Cardiac septum (tissue), 1 donor: ENCODE data around the gene MMAB. TPM values are rescaled to one million over a fixed set of nuclear protein-coding genes. Genes with fewer than 3 reads are reported as not detected.

ENCODE experiments used
- DNase-seq: peaks from one replicate; pipeline ENCODE4 v3.0.0-alpha.2; 2020; ENCODE audit warnings: low spot score
- intact Hi-C: fragments of 100-400 bp; cut with DNase I; formaldehyde crosslinking; loops from one replicate; pipeline ENCODE4 v1.14.0; 2022
- total RNA-seq: library from RNA; stranded (reverse); fragmentation: NEBNext Ultra II Directional; extraction: Animal tissue kit (Norgen Biotek cat#: 25700); gene quantifications from one replicate; pipeline ENCODE4 v1.2.1, GENCODE V29; 2021
- donor health status: DM: no; HTN: no; CAD: no.

MMAB gene
- total RNA-seq, 1 donor from 2014 or later = 41.3 TPM

DNA sequence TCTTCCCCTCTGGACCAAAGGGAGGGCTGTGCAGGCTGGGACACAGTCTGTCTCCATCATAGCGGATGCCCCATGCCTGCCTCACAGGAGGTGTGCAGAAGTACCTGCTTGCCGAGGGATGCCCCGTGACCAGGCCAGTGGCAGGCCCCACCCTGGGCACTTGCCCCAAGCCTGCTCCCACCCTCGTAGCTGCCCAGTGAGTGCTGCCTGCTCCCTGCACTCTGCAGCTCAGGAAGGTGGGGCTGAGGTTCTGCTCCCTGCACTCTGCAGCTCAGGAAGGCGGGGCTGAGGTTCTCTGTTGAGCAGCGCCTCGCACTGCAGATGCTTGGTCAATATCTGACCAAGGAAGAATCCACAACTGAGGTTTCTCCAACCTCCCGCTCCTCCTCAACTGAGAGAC, 6.9 kb downstream of the MMAB start:
- intact Hi-C loops = no loop called here
- DNase-seq = no peak

DNA sequence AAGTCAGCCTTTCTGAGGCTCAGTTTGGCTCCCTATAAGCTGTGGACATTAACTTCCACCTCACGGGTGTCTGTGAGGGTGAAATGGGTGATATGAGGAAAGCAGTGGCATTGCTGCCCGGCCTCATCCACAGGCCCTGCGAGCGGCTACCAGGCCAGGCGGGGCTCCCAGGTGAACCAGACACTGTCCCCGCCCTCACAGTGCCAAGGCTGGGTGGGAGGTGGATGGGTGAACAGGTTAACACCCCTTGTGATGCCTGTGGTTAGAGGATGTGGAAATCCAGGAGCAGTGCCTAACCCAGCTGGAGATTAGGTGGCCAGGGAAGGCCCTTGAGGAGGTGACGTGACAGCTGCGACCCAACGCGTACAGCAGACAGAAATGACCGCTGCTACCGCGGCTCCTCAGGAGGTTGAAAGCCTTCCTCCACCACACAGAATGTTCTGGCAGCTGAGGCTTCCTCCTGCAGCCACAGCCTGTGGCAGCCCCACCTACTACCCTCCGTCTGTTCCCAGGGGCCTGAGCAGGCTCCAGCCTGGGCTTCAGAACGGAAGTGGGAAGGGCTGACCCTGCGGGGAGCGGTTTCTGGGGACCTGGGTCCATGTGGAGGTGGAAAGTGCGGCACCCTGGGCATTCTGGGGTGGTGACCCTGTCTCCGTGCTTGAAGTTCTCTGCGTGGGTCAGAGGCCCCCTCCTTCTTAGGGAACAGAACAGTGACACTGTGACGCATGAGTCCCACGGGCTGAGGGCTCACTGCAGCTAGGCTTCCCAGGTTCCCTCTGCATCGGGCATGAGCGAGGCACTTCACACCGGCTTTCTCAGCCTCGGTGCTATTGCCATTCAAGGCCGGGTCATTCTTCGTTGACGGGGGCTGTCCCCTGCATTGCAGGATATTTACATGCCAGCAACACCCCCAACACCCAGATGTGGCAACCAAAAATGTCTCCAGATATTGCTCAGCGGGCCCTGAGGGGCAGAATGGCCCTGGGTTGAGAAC, 9.7 kb downstream of the MMAB start:
- intact Hi-C loops = no loop called here
- peak; percentile 79 for DNase-seq

DNA sequence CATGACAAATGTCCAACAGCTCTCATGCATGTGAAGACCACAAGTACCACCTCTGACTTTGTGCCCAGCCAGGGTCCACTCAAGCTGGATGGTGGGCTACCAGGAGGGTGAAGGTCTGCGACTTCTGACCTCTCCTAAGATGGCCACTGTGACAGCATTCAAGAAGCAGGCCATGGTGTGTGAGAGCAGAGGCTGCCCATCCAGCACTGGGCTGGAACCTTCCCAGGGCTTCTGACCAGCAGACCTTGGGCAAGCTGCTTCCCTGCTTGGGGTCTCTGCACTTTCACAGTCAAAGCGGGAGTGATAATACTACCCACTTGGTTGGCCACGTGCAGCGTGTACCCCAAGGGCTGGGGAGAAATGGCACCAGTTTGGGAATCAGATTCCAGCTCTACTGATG, 10.4 kb downstream of the MMAB start:
- intact Hi-C loops = no loop called here
- no peak for DNase-seq

DNA sequence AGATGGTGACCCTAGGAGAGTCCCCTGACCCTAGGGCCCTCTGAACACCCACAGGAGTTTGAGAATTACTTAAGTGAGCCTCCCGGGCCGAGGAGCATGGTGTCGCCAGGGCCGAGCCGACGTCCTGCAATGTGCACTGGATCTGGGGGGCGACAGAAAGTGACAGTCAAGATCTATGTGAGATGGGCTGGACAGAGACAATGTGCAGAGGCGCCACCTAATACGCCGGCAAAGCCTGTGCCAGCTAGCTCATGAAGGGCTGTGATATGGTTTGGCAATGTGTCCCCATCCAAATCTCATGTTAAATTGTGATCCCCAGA, 11.6 kb downstream of the MMAB start:
- DNase-seq = no peak
- intact Hi-C loops = no loop called here

DNA sequence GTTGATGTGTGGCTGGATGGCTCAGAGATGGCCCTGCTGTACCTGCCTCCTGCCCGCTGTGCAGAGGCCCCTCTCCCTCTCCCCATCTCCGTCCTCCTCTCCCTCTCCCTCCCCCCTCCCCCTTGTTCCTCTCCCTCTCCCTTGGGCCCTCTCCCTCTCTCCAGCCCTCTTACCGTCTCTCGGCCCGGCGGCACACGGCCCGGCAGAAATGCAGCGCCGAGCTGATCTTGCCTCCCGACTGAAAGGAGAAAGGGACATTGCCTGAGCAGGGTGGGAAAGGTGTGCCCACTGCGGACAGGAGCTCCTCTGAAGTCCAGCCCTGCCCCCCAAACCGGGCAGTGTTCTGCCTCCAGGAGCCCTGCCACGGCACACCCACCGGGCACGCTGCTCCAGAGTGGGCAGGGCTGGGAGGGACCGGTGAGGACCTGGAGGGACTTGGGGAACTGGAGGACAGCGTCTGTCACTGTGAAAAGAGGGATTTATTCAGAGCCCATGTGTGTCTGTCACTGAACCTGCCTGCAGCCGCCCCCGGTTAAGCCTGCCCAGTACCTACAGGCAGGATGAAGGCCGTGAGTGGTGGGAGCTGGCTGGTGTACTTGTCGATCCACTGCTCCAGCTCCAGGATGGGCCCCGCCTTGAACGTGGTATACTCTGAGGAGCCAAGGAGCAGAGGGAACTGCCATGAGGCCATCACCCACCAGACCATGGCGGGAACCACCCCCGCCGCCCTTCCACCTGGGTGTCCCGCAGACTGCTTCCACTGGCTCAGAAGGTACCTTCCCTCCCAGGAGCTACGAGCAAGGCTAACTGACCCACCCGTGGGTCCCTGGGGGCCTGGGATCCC, 12.2 kb downstream of the MMAB start:
- DNase-seq = peak; percentile 55
- intact Hi-C loops = no loop called here

DNA sequence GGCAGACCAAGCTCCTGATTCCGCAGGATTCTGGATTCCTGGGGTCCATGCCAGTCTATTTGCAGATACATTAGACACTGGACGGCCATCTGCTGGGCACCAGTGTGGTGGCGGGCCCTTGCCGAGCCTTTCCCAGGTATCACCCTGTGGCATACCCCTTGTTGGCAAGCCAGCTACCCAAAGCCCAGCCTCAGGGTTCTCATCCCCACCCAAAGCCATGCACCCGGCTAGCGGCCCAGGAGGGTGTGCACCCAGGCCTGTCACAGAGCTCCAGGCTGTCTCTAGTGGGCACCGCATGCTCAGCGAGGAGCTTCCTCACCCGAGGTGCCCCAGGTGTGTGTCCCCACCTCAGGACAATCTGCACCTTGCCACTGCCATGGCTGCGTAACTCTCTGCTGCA, 13.7 kb downstream of the MMAB start:
- DNase-seq = peak; percentile 44
- intact Hi-C loops = no loop called here

DNA sequence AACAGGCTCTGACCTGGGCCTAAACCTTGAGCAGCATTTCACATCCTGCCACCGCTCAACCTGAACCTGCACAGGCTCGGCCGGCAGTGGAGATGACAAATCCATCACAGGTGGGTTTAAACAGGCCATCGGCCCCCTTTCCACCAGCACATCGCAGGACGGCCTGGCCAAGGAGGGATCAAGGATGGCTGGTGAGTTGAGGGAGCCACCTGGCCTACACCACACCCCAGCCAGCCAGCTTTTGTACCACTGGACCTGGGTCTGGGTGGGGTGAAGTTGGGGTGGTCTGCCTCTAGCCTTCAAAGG, 14.2 kb downstream of the MMAB start:
- intact Hi-C loops = no loop called here
- no peak for DNase-seq

DNA sequence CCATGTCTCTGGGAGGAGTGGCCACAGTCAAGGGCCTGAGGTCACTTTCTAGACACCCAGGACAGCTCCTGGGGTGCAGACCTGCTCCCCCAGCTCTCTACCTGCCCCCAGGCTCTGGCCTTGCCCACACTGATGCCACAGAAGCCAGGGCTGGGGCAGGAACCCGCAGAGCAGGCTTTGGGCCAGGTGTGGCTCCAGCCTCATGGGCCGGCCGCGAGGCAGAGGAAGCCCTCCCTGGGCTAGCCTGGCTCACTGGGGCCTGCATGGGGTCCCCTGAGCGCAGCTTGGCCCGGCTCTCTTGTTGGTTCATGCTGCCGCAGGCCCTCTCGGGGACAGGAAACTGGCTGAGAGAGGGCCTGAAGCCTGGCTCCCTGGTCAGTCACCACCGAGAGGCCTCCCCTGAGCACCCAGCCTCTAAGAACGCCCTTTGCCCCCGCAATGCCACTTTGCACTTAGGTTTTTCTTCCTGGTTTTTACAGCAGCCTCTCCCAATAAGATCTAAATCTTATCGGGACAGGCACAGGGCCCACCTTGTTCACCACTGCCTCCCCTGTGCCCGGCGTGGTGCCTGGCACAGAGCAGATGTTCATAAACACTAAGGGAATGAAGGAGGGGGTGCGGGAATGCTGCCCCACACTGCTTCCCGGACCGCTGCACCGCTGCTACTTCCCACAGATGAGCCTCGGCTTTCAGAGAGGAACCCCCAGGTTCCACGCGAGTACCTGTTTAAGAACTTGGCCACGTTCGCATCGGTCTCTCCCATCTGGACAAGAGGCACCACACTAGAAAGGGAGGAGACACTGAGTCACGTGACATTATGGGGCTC, 14.7 kb downstream of the MMAB start:
- DNase-seq = peak; percentile 63

GRCh38 chr12:109557805-109558204, 15.5 kb downstream of the MMAB start:
- intact Hi-C loops = no loop called here
- no peak for DNase-seq

More for the DNA sequence above, 14.7 kb downstream of the MMAB start:
- intact Hi-C loops = no loop called here

DNA sequence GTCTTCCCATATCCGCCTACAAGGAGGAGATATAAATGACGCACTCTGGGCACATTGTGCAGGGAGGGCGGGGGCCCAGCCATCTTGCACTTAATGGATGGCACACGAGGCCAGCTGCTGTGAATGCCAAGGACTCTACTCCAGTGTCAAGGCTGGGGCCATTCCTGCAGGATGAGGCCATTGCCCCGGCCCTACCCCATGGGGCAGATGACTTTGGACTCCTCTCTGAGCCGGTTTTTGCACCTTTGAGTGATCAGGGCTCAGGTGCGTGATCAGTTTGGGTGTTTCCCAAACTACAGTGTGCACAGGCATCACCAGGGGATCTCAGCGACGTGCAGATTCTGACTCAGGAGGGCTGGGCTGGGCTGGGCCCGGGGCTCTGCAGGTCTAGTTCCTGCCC, 16.1 kb downstream of the MMAB start:
- intact Hi-C loops = no loop called here
- DNase-seq = no peak

DNA sequence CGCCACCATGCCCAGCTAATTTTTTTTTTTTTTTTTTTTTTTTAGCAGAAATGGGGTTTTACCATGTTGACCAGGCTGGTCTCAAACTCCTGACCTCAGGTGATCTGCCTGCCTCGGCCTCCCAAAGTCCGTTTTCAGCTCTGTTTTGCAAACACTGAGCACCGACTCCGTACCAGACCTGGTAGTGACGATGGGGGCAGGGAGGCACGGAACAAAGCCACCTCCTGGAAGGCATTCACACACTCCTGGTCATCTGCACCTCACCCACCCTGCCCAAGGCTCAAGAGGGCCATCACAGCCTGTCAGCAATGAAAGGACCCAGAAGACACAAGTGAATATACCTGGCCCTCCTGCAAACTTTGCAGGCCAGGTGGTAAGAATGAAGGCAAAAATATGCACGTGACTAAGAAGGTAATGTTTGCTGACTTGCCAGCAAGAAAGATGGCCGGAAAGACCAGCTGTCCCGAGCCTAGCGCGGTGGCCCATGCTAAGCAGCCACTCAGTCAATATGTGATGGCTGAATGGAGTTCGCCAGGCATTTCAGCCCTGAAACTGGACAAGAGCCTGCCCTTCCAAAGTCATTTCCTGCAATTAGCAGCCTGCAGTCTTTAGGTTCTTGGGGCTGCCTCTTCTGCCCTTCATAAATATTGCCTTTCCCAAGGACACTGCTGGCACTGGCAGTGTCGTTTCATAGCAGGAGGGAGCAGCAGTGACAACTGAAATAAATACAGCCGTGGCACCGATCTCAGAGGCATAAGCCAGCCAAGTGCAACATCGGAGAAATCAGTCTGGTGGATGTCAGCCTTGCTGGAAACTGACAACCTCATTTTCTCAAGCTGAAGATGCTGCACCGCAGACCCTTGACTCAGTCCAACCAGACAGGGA, 17.6 kb downstream of the MMAB start:
- intact Hi-C loops = no loop called here
- no peak for DNase-seq

DNA sequence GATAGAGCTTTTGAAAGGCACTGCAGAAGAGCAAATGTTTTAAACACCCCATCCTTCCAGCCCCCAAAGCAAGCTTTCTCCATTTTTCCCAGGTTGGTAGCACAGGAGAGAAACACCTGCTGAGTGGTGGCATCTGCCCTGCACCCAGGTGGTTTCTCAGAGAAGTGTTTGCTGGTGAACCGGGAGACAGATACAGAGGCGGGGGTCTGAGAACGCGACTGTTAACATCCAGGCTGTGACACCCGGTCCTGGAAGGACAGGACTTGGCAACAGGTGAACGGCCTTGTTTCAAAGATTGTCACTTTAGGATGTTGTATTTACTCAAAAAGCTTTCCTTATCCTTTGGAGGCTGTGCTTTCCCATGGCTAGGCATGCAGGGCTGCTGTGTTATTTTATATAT, 18.5 kb downstream of the MMAB start:
- DNase-seq = no peak
- intact Hi-C loops = no loop called here

DNA sequence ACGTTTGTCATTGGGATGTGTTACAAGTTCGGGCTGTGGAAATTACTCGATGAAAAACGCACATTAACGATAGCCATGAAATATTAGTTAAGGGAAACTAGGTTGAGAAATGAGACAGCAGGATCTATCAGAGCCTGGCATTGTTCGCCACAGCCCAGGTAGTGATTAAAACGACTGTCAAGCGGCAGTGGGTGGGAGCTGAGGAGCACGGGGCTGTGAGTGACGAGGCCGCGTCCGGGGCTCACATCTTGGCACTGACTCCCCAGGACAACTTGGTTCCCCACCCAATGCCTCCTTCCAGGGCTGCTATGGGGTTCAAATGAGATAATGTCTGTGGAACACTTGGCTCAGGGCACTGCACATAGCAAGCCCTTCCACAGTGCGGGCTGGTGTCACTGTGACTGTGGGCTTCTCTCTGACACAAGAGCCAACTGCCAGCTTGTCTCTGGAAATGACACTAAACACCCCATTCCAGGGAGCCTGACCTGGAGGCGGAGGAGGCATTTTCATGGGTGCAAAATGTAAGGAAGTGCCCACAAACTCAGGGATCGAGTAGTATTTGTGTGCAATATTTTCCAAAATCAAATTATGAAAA, 19.3 kb downstream of the MMAB start:
- DNase-seq = no peak
- intact Hi-C loops = no loop called here

DNA sequence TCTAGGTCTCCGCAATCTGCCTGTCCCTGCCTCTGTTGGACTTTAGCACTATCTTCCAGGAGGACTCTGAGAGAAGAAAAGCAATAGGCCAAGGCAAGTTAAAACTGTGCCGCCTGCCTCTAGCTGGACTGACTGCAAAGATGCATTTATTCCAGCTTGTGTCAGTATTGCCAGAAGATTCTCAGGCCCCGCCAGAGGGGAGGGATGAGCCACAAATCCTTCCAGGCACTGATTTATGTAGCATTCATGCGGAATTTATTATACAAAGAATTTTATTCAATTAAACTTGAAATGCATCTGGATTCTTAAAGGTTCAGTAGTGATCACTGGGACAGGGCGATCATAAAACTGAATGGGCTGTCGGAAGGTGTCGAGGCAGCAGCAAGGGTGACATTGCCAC, 19.8 kb downstream of the MMAB start:
- intact Hi-C loops = no loop called here
- DNase-seq = no peak

DNA sequence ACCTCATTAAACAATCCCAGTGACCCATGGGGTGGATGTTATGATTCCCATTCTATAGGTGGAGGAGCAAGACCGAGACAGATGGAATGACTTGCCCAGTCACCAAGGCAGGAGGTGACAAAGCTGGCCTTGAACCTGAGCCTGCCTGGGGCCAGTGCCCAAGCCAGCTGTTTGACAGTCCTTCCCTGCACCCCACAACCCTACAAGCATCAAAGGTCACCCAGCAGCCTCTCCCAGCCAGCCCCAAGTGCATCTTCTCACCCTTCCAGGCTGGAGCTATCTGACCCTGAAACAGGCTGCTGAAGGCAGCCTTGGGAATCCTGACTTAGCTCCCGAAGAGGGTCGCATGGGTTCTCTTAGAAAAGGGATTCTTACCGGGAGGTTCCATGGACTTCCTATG, 20.3 kb downstream of the MMAB start:
- intact Hi-C loops = no loop called here
- DNase-seq = no peak

GRCh38 chr12:109551108-109551507, 22.2 kb downstream of the MMAB start:
- intact Hi-C loops = no loop called here
- no peak for DNase-seq

DNA sequence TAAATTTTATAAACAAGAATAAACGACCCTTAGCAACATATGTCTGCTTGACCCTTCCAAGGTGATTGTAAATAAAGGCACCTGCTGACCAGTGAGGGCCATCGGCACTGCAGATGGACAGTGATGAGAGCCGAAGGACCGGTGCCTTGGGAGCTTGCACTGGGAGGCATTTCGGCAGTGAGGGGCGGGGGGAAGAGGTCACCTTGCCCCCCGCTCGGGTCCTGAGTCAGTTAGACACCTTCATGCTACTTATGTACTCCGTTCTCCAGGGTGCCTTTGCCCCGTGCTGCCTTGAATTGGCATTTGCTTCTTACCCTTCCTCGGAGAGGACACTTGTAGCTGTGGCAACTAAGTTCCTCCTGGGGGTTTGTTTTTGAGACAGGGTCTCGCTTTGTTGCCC, 23.0 kb downstream of the MMAB start:
- intact Hi-C loops = no loop called here
- DNase-seq = no peak

DNA sequence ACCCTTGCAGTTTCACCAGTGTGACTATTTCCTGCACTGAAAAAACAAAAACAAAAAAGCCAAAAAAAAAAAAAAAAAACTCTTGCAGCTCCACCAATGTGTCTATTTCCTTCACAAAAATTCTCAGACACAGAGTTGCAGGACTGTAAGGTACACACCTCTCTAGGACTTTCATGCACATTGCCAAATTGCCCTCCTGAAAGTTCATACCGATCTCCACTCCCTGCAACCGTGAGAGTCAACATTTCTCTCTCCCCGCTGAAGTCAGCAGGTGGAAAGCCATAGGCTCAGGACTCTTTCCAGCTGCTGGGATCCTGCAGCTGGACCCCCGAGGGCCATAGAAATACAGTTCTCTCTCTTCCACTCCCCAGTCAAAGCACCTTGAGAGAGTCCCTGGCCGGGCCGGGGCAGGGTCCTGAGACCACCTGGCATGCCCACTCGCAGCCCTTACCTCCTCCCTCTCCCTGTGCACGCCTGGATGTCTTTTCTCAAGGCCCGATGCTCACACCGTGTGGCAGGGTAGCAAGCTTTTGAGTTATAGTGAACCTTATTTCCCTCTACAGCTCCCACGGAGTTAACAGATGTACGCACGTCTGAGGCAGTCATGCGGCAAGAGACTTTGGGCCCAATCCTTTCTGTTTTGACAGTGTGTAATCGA, 23.6 kb downstream of the MMAB start:
- DNase-seq = no peak
- intact Hi-C loops = no loop called here
